ENCODE measurements around the gene AURKA.
"Not testable (repeated sequence)": the region's sequence is repeated elsewhere in the genome, so short reads cannot be mapped to it uniquely, and the experiment has no call there.

Gene AURKA

GRCh38 chr20:56420940-56421688 is 29.1 kb upstream of the AURKA start:
- no peak for DNase-seq

DNA sequence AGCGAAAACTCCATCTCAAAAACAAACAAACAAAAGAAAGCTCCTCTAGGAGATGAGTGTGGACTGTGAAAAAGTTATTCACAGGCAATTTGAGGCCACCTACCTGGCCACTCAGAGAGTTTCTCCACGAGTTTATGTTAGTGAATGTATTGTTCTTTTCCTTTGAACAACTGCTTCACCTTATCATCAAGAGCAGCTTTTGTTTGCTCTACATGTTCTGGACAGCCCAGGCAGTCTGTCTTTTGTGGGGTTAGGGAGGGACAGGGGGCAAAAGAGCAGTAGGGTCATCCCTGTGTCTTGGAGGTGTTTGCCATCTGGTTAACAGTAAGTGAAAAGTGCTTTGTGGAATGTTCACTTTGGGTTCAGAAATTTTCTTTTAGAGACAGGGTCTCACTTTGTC is 28.0 kb upstream of the AURKA start:
- DNase-seq: no peak

DNA sequence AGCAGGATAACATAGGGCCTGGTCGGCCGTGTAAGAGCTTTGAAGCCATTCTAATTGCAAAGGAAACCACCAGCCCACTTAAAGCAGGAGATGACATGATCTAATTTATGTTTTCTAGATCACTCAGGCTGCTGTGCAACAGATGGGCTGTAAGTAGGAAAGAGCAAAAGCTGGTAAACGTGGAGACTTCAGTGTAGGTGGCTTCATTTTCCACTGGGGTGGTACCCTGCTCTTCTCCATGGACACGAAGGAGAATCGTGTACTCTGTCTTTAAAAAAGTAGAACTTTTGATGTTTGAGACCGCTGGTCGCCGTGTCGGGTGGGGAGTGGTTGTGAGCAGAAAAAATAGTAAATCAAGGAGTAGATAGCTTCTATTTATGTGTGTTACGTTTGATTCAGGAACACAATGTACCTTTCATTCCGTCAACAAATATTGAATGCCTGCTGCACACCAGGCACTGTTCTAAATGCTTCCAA is 26.4 kb upstream of the AURKA start:
- no peak for DNase-seq

- DNase-seq: no peak
Measured at GRCh38 chr20:56417911-56418310, 25.9 kb upstream of the AURKA start.

- no peak for DNase-seq
Measured at GRCh38 chr20:56417402-56417801, 25.4 kb upstream of the AURKA start.

DNA sequence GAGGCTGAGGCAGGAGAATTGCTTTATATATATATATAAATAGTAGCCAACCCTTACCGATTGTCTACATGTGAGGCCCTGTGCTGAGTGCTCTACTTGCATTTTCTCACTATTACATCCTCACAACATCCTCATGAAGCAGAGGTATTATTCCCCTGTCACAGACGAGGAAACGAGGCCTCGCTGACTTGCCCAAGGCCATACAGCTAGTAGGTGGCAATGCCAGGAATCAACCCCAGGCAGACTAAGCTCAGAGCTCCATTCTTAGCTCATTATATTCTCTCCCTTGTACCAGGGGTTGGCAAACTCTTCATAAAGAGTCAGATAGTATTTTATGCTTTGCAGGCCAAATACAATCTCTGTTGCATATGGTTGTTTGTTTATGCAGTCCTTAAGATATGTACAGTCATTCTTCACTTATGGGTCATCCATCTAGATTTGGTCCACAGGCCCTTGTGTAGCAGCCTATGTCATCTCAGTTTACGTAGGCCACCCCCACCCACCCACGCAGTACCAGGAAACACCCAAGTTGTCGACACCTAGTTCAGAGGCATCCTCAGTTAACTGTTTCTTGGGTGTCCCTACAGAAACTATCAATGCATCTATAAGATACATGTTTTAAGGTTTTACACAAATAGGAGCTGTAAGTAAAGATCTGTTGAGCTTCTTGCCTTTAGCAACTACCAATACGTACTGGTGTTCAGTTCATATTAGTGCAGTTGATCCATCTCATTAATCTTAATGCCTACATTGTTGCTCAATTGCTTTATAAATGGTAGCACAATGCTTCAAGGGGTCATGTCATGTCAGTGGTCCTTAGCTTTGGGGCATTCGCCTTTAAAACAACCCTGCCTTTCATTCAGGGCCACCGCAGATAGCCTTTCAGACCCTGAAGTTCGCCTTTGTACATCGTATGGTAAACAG is 23.1 kb upstream of the AURKA start:
- peak; percentile 62 to 66 for DNase-seq

GRCh38 chr20:56412949-56413348 is 20.9 kb upstream of the AURKA start:
- no peak for DNase-seq

DNA sequence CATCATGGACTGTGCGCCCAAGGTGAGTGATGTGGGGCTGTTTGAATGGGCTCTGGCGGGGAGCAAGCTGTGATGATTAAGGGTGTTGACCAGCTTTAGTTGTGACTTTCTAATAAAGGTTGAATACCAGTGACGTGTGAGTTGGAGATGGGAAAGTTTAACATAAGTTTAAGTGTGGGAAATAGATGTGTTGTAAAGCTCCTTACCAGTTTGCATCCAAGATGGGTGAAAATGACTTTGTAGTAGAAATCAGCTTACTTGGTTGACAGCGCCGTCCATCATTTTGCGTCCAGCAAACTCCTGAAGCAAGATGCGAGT is 20.4 kb upstream of the AURKA start:
- no peak for DNase-seq

- DNase-seq: peak; percentile 32 to 34
Measured at GRCh38 chr20:56411759-56412472, 19.9 kb upstream of the AURKA start, which contains the start of gene CASS4. Gene CASS4 (plus strand): TSS chr20:56412260. CDS start chr20:56412459, 199 bp downstream.

- not testable (repeated sequence) for DNase-seq
Measured at GRCh38 chr20:56411287-56411686, 19.3 kb upstream of the AURKA start.

DNA sequence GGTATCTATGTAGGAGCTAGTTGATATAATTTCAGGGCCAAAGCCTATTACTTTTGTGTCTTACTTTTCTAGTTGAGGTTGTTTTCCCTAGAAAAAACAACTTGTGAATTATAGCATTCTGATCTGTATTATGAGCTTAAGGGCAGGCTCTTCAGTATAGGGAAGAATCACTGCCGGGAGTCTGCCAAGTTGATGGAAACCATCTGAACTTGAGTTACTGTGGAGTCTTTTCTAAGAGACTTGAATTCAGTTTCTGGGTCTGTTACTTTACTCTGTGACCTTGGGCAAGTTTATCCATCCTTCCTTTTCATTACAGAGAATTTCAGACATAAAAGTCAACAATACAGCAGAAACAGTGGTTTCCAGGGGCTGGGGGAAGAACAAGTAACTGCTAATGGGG is 17.9 kb upstream of the AURKA start:
- DNase-seq: no peak

DNA sequence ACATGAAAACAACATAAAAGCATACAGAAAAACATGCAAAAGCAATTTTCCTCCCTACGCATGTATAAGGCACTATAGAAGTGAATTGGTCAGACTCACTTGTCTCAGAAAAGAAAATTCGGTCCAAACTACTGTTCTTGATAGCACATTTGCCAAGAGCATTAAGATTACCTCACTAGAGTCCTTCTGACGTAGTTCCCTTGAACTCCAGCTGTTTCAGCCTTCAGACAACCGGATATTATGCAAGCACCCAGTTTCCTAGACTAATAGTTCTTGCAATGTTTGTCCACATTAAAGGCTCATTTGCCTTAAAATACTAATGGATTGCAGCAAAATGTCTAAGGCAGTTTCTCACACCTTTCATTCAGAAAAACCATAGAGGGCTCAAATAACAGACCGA is 17.5 kb upstream of the AURKA start:
- DNase-seq: no peak

DNA sequence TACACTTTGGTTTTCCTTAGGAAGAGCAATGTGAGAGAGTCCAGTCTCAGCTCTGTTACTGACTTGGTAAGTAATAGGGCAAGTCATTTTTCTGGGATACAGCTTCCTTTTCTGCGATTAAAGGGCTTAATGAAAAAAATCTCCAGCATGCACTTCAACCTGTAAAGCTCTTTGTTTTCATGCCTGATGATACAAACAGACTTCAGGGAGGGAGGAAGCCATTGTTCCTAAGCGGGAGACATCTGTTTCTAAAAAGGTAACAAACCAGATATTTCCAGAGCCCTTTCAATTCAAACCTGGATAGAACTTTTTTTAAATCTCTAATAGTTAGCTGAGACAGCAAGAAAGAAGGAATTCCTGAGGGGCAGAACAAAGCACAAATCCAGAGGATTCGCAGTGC is 14.9 kb upstream of the AURKA start:
- no peak for DNase-seq

DNA sequence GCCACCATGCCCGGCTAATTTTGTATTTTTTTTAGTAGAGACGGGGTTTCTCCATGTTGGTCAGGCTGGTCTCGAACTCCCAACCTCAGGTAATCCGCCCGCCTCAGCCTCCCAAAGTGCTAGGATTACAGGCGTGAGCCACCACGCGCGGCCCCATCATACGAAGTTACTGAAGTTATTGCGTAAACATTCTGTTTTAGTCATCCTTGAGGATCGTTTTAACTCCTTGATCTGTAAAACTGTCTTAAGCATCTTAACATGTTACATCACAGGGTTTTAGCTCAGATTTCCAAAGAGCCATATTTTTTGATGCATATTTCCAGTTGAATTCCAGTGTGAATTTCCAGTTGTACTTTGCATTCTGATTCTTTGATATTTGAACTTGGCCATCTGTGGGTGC is 13.3 kb upstream of the AURKA start:
- DNase-seq: not testable (repeated sequence)

DNA sequence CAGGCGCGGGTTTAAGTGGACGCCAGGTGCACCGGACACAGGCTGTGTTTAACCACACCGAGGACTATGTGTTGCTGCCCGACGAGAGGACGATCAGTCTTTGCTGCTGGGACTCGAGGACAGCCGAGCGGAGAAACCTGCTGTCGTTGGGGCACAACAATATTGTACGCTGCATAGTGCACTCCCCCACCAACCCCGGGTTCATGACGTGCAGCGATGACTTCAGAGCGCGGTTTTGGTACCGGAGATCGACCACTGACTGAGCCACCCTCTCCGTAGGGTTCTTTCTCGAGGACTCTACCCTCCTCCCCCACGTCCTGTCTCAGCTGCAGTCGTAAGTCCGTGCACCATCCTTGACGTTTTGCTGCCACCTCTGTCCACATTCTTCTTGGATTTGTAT is 11.4 kb upstream of the AURKA start:
- no peak for DNase-seq

GRCh38 chr20:56400001-56400640 is 8.1 kb upstream of the AURKA start:
- DNase-seq: peak; percentile 52 to 76

- no peak for DNase-seq
Measured at GRCh38 chr20:56395166-56395565, 3.2 kb upstream of the AURKA start.

DNA sequence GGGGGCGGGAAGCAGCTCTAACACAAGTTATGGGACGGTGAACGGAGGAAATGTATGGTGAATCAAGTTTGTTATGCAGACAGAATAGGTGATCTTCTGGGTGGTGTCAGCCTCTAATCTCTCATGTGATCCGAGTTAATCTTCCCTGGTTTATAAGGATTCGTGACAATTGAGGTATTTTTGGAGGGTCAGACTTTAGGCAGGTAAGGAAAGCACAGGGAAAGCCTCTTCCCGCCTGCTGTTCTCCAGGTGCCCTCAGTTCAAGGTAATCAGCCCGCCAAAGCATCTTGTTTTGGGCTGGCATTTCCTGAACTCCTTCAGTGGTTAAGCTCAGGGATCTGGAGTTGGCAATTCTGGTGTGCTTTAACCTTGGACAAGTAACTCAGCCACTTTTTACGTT is 1.6 kb upstream of the AURKA start:
- DNase-seq: no peak

- DNase-seq: peak in 1 of 2 donors; percentile 22
Measured at GRCh38 chr20:56392881-56393482, 967 bp upstream of the AURKA start.

DNA sequence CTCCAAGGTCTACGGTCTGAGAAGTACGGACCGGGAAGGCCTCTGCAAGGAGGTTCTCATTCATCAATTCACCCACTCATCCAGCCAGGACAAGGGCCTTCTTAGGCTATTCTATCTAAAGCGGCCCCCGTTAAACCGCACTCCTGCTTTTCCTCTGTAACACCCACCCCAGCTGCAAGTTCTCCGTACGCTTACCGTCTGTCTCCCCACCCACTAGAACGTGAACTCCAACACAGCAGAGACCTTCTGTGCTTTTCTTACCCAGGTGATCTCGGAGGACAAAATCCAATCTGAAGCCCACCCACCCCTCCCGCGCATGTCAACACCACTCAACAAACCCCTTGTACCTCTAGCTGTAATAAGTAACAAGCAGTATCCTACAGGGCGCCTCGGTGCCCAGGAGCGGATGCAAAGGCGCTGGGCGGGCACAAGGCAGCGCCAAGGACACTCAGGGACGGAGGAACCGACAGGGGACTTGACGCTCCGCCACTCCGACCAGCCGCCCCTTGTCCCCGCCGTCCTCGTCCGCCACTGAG is 351 bp downstream of the AURKA start:
- no peak for DNase-seq

DNA sequence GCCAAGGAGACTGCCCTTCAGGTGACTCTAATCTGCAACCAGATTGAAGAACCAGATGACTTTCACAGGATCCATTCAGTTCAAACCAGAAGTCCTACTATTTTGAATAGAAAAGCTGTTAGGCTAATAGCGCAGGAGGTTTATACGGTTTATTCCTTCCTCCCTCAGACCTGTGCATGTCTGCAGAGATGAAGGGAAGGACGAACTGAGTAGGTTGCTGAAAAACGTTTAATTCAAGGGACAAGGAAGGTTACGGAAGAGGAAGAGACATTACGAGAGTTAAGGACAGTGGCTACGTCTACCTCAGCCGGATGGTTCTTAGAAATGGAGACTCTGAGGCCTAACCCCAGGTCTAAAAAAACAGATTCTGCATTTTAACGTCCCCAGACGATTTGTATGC is 978 bp downstream of the AURKA start:
- DNase-seq: no peak

GRCh38 chr20:56390396-56390795 is 1.6 kb downstream of the AURKA start:
- DNase-seq: not testable (repeated sequence)
